ENCODE data around the gene GNG4. TPM values are rescaled to one million over a fixed set of nuclear protein-coding genes. Genes with fewer than 3 reads are reported as not detected.

GNG4 gene
- total and polyA plus RNA-seq, 2 donors (not counting 1 experiment from before 2014, with no cell fraction given) = 0.52 TPM; not detected in 1

DNA sequence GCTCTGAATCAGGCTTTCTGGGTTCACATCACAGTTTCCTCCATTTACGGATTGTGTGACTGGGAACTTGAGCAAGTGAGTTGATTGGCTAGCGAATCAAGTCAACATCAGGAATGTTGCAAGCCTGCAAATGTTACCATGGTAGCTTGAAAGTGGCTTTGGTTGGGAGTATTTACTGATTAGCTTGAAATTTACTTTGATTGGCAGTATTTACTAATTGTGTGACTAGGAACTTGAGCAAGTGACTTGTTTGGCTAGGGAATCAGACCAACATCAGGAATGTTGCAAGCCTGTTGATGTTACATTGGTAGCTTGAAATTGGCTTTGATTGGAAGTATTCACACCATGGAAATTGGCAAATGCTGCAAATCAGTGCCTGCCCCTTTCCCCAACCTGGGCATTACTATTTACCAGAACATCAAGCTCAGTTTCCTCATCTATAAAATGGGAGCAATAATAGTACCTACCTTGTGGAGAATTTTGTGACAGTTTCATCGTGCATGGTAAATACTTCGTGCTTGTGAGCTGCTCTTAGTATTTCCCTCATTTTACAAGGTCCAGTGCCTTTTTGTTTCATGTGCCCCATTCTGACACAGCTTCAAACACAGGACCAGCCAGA, 122.3 kb downstream of the GNG4 start:
- Mint-ChIP-seq H3K4me3 (no peak overlapping the region), H3K9me3 (ENCODE audit: insufficient read depth) (peaks cover 2% of the 10 kb centered on the region), H3K27ac (no peak overlapping the region), H3K27me3 (peaks cover 7% of the 10 kb centered on the region), H3K4me1 (no peaks in the 10 kb centered on the region)
- Histone ChIP-seq H3K9me3 (ENCODE audit: control extremely low read depth in 1 of 3, control insufficient read depth in 2 of 3, insufficient read depth in 1 of 3, low read length in 2 of 3) (no peaks in the 10 kb centered on the region), H3K4me3 (ENCODE audit: control extremely low read depth in 1 of 5, extremely low read depth in 1 of 5, insufficient read depth in 1 of 5, low read depth in 2 of 5, low read length in 4 of 5) (no peak overlapping the region), H2AFZ (ENCODE audit: insufficient read depth, low read depth, low read length, poor library complexity, severe bottlenecking) (no peak overlapping the region), H3K4me1 (ENCODE audit: control insufficient read depth in 2 of 2, insufficient read depth in 2 of 2, low read length in 2 of 2) (no peaks in the 10 kb centered on the region), H3K27ac (ENCODE audit: low read length in 2 of 2) (no peak overlapping the region), H3K79me2 (ENCODE audit: control insufficient read depth, insufficient read depth, low read length) (no peaks in the 10 kb centered on the region), H3K27me3 (replicated peaks in 1 of 4; ENCODE audit: control extremely low read depth in 1 of 4, control insufficient read depth in 3 of 4, insufficient read depth in 4 of 4, low read length in 3 of 4) (no peaks in the 10 kb centered on the region), H4K20me1 (ENCODE audit: control insufficient read depth, insufficient read depth, low read length, poor library complexity, severe bottlenecking) (no peaks in the 10 kb centered on the region), H3K36me3 (replicated peaks in 1 of 2; ENCODE audit: control extremely low read depth in 1 of 2, control insufficient read depth in 1 of 2, extremely low read depth in 1 of 2, insufficient read depth in 2 of 2, low read length in 1 of 2) (no peaks in the 10 kb centered on the region), H3K4me2 (replicated peaks; ENCODE audit: low read depth, low read length, poor library complexity, severe bottlenecking) (no peak overlapping the region), H3K9ac (ENCODE audit: low read length) (no peak overlapping the region)
- ChIA-PET POLR2A (no interaction called here), CTCF (interaction anchor here (1.2 kb wide), 1 partner anchor 14 kb away, joined by 3 read pairs; no protein-coding TSS in a partner anchor)
- TF ChIP-seq, protein P1, sequence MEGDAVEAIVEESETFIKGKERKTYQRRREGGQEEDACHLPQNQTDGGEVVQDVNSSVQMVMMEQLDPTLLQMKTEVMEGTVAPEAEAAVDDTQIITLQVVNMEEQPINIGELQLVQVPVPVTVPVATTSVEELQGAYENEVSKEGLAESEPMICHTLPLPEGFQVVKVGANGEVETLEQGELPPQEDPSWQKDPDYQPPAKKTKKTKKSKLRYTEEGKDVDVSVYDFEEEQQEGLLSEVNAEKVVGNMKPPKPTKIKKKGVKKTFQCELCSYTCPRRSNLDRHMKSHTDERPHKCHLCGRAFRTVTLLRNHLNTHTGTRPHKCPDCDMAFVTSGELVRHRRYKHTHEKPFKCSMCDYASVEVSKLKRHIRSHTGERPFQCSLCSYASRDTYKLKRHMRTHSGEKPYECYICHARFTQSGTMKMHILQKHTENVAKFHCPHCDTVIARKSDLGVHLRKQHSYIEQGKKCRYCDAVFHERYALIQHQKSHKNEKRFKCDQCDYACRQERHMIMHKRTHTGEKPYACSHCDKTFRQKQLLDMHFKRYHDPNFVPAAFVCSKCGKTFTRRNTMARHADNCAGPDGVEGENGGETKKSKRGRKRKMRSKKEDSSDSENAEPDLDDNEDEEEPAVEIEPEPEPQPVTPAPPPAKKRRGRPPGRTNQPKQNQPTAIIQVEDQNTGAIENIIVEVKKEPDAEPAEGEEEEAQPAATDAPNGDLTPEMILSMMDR (IDR thresholded peaks at IDR 0.05) = no peak
- no peak for TF ChIP-seq EZH2 (IDR thresholded peaks at IDR 0.05; ENCODE audit: borderline replicate concordance, insufficient read depth, low read depth, low read length, poor library complexity, severe bottlenecking)
- intact Hi-C loops (cut with micrococcal nuclease) = no loop called here
- DNase-seq = no peak
- 90% methylated on average over 3 of the region's 4 CpGs for WGBS (ENCODE audit: insufficient coverage)
- no peak for ATAC-seq (ENCODE audit: low read depth)

GRCh38 chr1:235525314-235525713, 124.3 kb downstream of the GNG4 start:
- H3K27ac Mint-ChIP-seq = no peak overlapping the region
- ChIA-PET POLR2A (no interaction called here), CTCF (no interaction called here)
- ATAC-seq (ENCODE audit: low read depth) = no peak
- H2AFZ ChIP-seq (ENCODE audit: insufficient read depth, low read depth, low read length, poor library complexity, severe bottlenecking) = no peak overlapping the region
- no peaks in the 10 kb centered on the region for H3K9me3 Mint-ChIP-seq (ENCODE audit: insufficient read depth)
- no peak overlapping the region for H3K27ac ChIP-seq (ENCODE audit: low read length in 2 of 2)
- H3K9ac ChIP-seq (ENCODE audit: low read length) = no peak overlapping the region
- no peak overlapping the region for H3K4me3 ChIP-seq (ENCODE audit: control extremely low read depth in 1 of 5, extremely low read depth in 1 of 5, insufficient read depth in 1 of 5, low read depth in 2 of 5, low read length in 4 of 5)
- no peaks in the 10 kb centered on the region for H3K79me2 ChIP-seq (ENCODE audit: control insufficient read depth, insufficient read depth, low read length)
- no peaks in the 10 kb centered on the region for H3K27me3 ChIP-seq (replicated peaks in 1 of 4; ENCODE audit: control extremely low read depth in 1 of 4, control insufficient read depth in 3 of 4, insufficient read depth in 4 of 4, low read length in 3 of 4)
- intact Hi-C loops (cut with micrococcal nuclease) = no loop called here
- 77% methylated on average over 4 of the region's 4 CpGs for WGBS (ENCODE audit: insufficient coverage)
- DNase-seq = no peak
- peaks cover 10% of the 10 kb centered on the region for H3K27me3 Mint-ChIP-seq
- no peaks in the 10 kb centered on the region for H3K4me1 ChIP-seq (ENCODE audit: control insufficient read depth in 2 of 2, insufficient read depth in 2 of 2, low read length in 2 of 2)
- no peak overlapping the region for H3K4me3 Mint-ChIP-seq
- H3K9me3 ChIP-seq (ENCODE audit: control extremely low read depth in 1 of 3, control insufficient read depth in 2 of 3, insufficient read depth in 1 of 3, low read length in 2 of 3) = no peaks in the 10 kb centered on the region
- no peaks in the 10 kb centered on the region for H3K36me3 ChIP-seq (replicated peaks in 1 of 2; ENCODE audit: control extremely low read depth in 1 of 2, control insufficient read depth in 1 of 2, extremely low read depth in 1 of 2, insufficient read depth in 2 of 2, low read length in 1 of 2)
- H3K4me2 ChIP-seq (replicated peaks; ENCODE audit: low read depth, low read length, poor library complexity, severe bottlenecking) = no peak overlapping the region
- H4K20me1 ChIP-seq (ENCODE audit: control insufficient read depth, insufficient read depth, low read length, poor library complexity, severe bottlenecking) = no peaks in the 10 kb centered on the region
- H3K4me1 Mint-ChIP-seq = no peaks in the 10 kb centered on the region
- TF ChIP-seq, protein P1 (IDR thresholded peaks at IDR 0.05) = no peak
- TF ChIP-seq EZH2 (IDR thresholded peaks at IDR 0.05; ENCODE audit: borderline replicate concordance, insufficient read depth, low read depth, low read length, poor library complexity, severe bottlenecking) = no peak

All from B cell (primary cell).